ENCODE data around the gene NEDD8.

- TF ChIP-seq CTCF (conservative IDR thresholded peaks at IDR 0.05; ENCODE audit: low read length) (no peak), EZH2phosphoT487 (IDR thresholded peaks at IDR 0.05; ENCODE audit: borderline replicate concordance) (no peak)
These were observed 32.1 kb upstream of the NEDD8 start for GRCh38 chr14:24264298-24264697.
